ENCODE data around the gene BLVRB.

DNA sequence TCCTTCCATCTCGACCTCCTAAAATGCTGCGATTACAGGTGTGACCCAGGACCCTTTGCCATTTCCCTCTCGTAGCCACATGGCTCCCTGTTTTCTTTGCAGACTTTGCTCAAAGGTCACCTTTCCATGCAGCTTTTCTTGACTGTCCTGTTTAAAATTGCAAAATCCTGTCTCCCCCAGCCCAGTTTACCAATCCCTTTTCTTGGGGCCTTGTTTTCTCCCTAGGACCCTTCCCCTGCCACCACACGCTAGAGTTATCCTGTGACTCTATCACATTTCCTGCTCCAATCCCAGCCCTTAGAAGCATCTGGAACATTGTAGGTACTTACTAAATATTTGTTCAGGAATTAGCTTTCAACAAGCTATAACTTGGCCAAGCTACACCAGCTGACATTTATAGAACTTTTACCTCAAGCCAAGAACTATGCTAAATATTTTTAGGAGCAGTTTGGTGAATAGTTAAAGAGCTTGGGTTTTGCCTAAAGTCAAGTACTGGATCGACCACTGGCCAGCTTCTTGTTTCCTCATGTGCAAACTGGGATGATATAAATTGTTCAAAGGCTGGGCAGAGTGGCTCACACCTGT lies 12.3 kb downstream of the BLVRB start:
- TF ChIP-seq, protein P1, sequence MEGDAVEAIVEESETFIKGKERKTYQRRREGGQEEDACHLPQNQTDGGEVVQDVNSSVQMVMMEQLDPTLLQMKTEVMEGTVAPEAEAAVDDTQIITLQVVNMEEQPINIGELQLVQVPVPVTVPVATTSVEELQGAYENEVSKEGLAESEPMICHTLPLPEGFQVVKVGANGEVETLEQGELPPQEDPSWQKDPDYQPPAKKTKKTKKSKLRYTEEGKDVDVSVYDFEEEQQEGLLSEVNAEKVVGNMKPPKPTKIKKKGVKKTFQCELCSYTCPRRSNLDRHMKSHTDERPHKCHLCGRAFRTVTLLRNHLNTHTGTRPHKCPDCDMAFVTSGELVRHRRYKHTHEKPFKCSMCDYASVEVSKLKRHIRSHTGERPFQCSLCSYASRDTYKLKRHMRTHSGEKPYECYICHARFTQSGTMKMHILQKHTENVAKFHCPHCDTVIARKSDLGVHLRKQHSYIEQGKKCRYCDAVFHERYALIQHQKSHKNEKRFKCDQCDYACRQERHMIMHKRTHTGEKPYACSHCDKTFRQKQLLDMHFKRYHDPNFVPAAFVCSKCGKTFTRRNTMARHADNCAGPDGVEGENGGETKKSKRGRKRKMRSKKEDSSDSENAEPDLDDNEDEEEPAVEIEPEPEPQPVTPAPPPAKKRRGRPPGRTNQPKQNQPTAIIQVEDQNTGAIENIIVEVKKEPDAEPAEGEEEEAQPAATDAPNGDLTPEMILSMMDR (conservative IDR thresholded peaks at IDR 0.05; ENCODE audit: low read length), result no peak
- TF ChIP-seq EZH2phosphoT487 (IDR thresholded peaks at IDR 0.05; ENCODE audit: borderline replicate concordance), result no peak

Measured in Loucy (cell line).